ENCODE measurements around the gene DLG4.

The DLG4 gene

GRCh38 chr17:7240375-7240774 lies 20.7 kb upstream of the DLG4 start:
- no peak overlapping the region for H3K4me3 ChIP-seq (ENCODE audit: low read depth, low read length)
- TF ChIP-seq CTCF (IDR thresholded peaks at IDR 0.05; ENCODE audit: borderline replicate concordance, insufficient read depth, low read depth, low read length): no peak

GRCh38 chr17:7239091-7240027 lies 19.7 kb upstream of the DLG4 start, which contains the start of gene PHF23:
PHF23 (minus strand) TSS chr17:7239457; CDS start chr17:7239279, 178 bp downstream.
- no peak for TF ChIP-seq CTCF (IDR thresholded peaks at IDR 0.05; ENCODE audit: borderline replicate concordance, insufficient read depth, low read depth, low read length)
- H3K4me3 ChIP-seq (ENCODE audit: low read depth, low read length): peak within 1 kb of the TSS; percentile 74

- TF ChIP-seq CTCF (IDR thresholded peaks at IDR 0.05; ENCODE audit: borderline replicate concordance, insufficient read depth, low read depth, low read length): no peak
- peak overlapping the region; percentile 74 for H3K4me3 ChIP-seq (ENCODE audit: low read depth, low read length)
Measured at GRCh38 chr17:7238420-7239090, 18.9 kb upstream of the DLG4 start.

DNA sequence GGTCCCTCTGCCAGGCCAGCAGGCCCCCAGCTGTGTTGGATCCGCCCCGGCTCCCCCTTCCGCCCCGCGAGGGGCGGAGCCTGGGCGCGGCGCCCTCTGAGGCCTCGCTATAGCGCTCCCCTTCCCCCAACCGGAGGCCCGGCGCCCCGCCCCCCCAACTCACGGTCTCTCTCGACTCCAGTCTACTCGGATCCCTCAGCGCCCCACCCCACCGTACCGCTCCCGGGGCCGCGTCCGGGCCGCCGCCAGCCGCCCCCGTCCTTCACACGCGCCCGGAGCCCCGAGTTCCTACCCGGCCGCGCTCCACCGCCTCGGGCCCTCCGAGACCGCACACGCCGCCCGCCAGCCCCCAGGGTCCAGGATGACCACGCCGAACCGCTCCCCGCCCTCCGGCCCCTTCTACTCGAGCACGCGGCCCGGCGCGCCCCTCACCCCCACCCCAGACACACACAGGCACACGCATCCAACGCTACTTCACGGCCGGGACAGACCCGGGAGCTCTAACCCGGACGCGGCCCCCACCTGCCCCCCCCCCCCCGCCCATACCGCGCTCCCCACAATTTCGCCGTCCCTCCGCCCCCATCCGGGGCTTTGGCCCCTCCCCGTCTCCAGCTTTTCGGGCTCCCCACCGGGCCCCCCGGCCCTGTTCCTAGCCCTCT lies 18.3 kb upstream of the DLG4 start:
- peak overlapping the region; percentile 74 for H3K4me3 ChIP-seq (ENCODE audit: low read depth, low read length)
- TF ChIP-seq CTCF (IDR thresholded peaks at IDR 0.05; ENCODE audit: borderline replicate concordance, insufficient read depth, low read depth, low read length): no peak

GRCh38 chr17:7237266-7237760 lies 17.7 kb upstream of the DLG4 start:
- peak overlapping the region; percentile 74 for H3K4me3 ChIP-seq (ENCODE audit: low read depth, low read length)
- TF ChIP-seq CTCF (IDR thresholded peaks at IDR 0.05; ENCODE audit: borderline replicate concordance, insufficient read depth, low read depth, low read length): no peak

- H3K4me3 ChIP-seq (ENCODE audit: low read depth, low read length): no peak overlapping the region
- TF ChIP-seq CTCF (IDR thresholded peaks at IDR 0.05; ENCODE audit: borderline replicate concordance, insufficient read depth, low read depth, low read length): no peak
Measured at GRCh38 chr17:7236808-7237207, 17.2 kb upstream of the DLG4 start.

Measured in GM12875 (cell line).